AG09319 (cell line): ENCODE data around the gene CAPN14.

Source experiments
- DNase-seq: peaks from one replicate; pipeline ENCODE4 v3.0.0-alpha.2; 2010; ENCODE audit warnings: low read depth; ENCODE audit errors: extremely low read depth
- CTCF ChIP-seq: IDR thresholded peaks from 2 replicates; pipeline ENCODE4 v1.5.1; 2011; ENCODE audit warnings: low read depth, mild to moderate bottlenecking, inconsistent platforms, low read length, moderate library complexity

The CAPN14 gene

GRCh38 chr2:31258351-31258750 lies 41.0 kb upstream of the CAPN14 start:
- TF ChIP-seq CTCF: no peak
- DNase-seq: no peak

- no peak for TF ChIP-seq CTCF
- no peak for DNase-seq
Measured at GRCh38 chr2:31256611-31257382, 39.5 kb upstream of the CAPN14 start.

- TF ChIP-seq CTCF: no peak
- DNase-seq: no peak
Measured at GRCh38 chr2:31255911-31256571, 38.7 kb upstream of the CAPN14 start.

- no peak for TF ChIP-seq CTCF
- DNase-seq: no peak
Measured at GRCh38 chr2:31254237-31255203, 37.2 kb upstream of the CAPN14 start.

- DNase-seq: no peak
- TF ChIP-seq CTCF: no peak
Measured at GRCh38 chr2:31253356-31254131, 36.2 kb upstream of the CAPN14 start.

GRCh38 chr2:31251851-31252250 lies 34.5 kb upstream of the CAPN14 start:
- no peak for DNase-seq
- no peak for TF ChIP-seq CTCF
